IMR-90 (cell line): Measurements from ENCODE around the gene CNDP2. TPM values are rescaled to one million over a fixed set of nuclear protein-coding genes. Genes with fewer than 3 reads are reported as not detected.

Experiments used
- ATAC-seq: fragments of 200-7000 bp; cut with Tn5 transposase; 2 replicates; pipeline ENCODE4 v1.9.1; 2020; ENCODE audit warnings: low read depth, mild to moderate bottlenecking, moderate library complexity
- BruUV-seq: library from RNA; stranded (reverse); fragments of 400-500 nt; replicated peaks from 2 replicates; lab custom pipeline; 2021; lab: Mats Ljungman, UMichigan
- CTCF ChIA-PET: fragments of 300-600 bp; formaldehyde crosslinking; extraction: SDS; loops from one replicate; lab custom pipeline; 2021; ENCODE audit warnings: antibody characterized with exemption; lab: Yijun Ruan, JAX
- POLR2A ChIA-PET: fragments of 300-600 bp; sonication (Branson Sonifier 250); formaldehyde crosslinking; loops from one replicate; lab custom pipeline; 2022; ENCODE audit warnings: antibody characterized with exemption; ENCODE audit not compliant: unreplicated experiment; lab: Charles Lee
- DNase-seq: peaks from one replicate; pipeline ENCODE4 v3.0.0; 2013
- H2AFZ ChIP-seq: replicated peaks from 2 replicates; pipeline ENCODE3; 2013; ENCODE audit warnings: low read length, mild to moderate bottlenecking; ENCODE audit not compliant: poor library complexity
- H2AK5ac ChIP-seq: 2 replicates; pipeline ENCODE4 v1.6.1; 2013; ENCODE audit warnings: low read depth, low read length, inconsistent platforms
- H2AK9ac ChIP-seq: replicated peaks from 2 replicates; pipeline ENCODE3; 2013; ENCODE audit warnings: mild to moderate bottlenecking, low read depth, low read length, moderate library complexity; ENCODE audit not compliant: poor library complexity
- H2BK120ac ChIP-seq: 2 replicates; pipeline ENCODE4 v1.6.1; 2013; ENCODE audit warnings: low read depth, low read length, inconsistent platforms
- H2BK15ac ChIP-seq: 3 replicates; pipeline ENCODE4 v1.6.1; 2013; ENCODE audit warnings: low read depth, low read length, inconsistent platforms
- H2BK20ac ChIP-seq: 2 replicates; pipeline ENCODE4 v1.6.1; 2013; ENCODE audit warnings: low read depth, mild to moderate bottlenecking, inconsistent platforms, low read length, moderate library complexity
- H2BK5ac ChIP-seq: 2 replicates; pipeline ENCODE4 v1.6.1; 2013; ENCODE audit warnings: mild to moderate bottlenecking, low read depth, low read length, inconsistent platforms; ENCODE audit not compliant: poor library complexity, severe bottlenecking
- H3K14ac ChIP-seq: replicated peaks from 2 replicates; pipeline ENCODE4 v1.6.1; 2013; ENCODE audit warnings: low read depth, low read length, inconsistent platforms
- H3K18ac ChIP-seq: 2 replicates; pipeline ENCODE4 v1.6.1; 2013; ENCODE audit warnings: low read depth, low read length, control low read depth
- H3K23ac ChIP-seq: 2 replicates; pipeline ENCODE4 v1.6.1; 2013; ENCODE audit warnings: low read depth, low read length, inconsistent platforms
- H3K27ac ChIP-seq: 2 replicates; pipeline ENCODE4 v1.5.1; 2013; ENCODE audit warnings: mild to moderate bottlenecking, control low read depth, low read length; ENCODE audit not compliant: insufficient read depth
- H3K27me3 ChIP-seq: 2 replicates; pipeline ENCODE4 v1.6.1; 2013; ENCODE audit warnings: low read length; ENCODE audit not compliant: control insufficient read depth, insufficient read depth
- H3K36me3 ChIP-seq: 2 replicates; pipeline ENCODE4 v1.6.1; 2013; ENCODE audit warnings: low read length, mixed read lengths; ENCODE audit not compliant: control insufficient read depth, insufficient read depth
- H3K4ac ChIP-seq: 2 replicates; pipeline ENCODE4 v1.6.1; 2013; ENCODE audit warnings: low read depth, low read length, inconsistent platforms
- H3K4me1 ChIP-seq: 2 replicates; pipeline ENCODE4 v1.6.1; 2013; ENCODE audit warnings: low read length, mixed read lengths; ENCODE audit not compliant: control insufficient read depth, insufficient read depth
- H3K4me2 ChIP-seq: 2 replicates; pipeline ENCODE4 v1.6.1; 2013; ENCODE audit warnings: low read depth, mild to moderate bottlenecking, control low read depth, low read length, moderate library complexity
- H3K4me3 ChIP-seq: 2 replicates; pipeline ENCODE4 v1.5.1; 2013; ENCODE audit warnings: low read depth, mild to moderate bottlenecking, control low read depth, low read length, moderate library complexity; ENCODE audit not compliant: insufficient read depth
- H3K56ac ChIP-seq: 2 replicates; pipeline ENCODE4 v1.6.1; 2013; ENCODE audit warnings: low read length, inconsistent platforms; ENCODE audit not compliant: insufficient read depth; ENCODE audit errors: extremely low read depth
- H3K79me1 ChIP-seq, 2 experiments: 2 replicates each; pipeline ENCODE4 v1.6.1; 2013; ENCODE audit warnings: low read length in 2 of 2, inconsistent platforms in 1 of 2, low read depth in 1 of 2
- H3K9ac ChIP-seq: 2 replicates; pipeline ENCODE4 v1.6.1; 2013; ENCODE audit warnings: low read depth, low read length, control low read depth
- H3K9me1 ChIP-seq: 2 replicates; pipeline ENCODE4 v1.6.1; 2013; ENCODE audit warnings: low read length, inconsistent platforms; ENCODE audit not compliant: insufficient read depth
- H3K9me3 ChIP-seq: 2 replicates; pipeline ENCODE4 v1.6.1; 2013; ENCODE audit warnings: low read length; ENCODE audit not compliant: control insufficient read depth, insufficient read depth
- H4K20me1 ChIP-seq: 2 replicates; pipeline ENCODE4 v1.6.1; 2013; ENCODE audit warnings: low read length, inconsistent platforms; ENCODE audit not compliant: insufficient read depth
- H4K5ac ChIP-seq: 2 replicates; pipeline ENCODE4 v1.6.1; 2013; ENCODE audit warnings: mild to moderate bottlenecking, low read depth, low read length, control low read depth
- H4K8ac ChIP-seq, 2 experiments: 2 replicates each; pipeline ENCODE4 v1.6.1; 2013; ENCODE audit warnings: low read depth in 2 of 2, low read length in 2 of 2, control low read depth in 1 of 2, inconsistent platforms in 1 of 2
- H4K91ac ChIP-seq: 2 replicates; pipeline ENCODE4 v1.6.1; 2013; ENCODE audit warnings: low read depth, low read length, inconsistent platforms; ENCODE audit not compliant: insufficient read depth
- BHLHE40 ChIP-seq: fragments of 150-350 bp; IDR thresholded peaks from 2 replicates; pipeline ENCODE4 v1.6.1; 2016; ENCODE audit warnings: mild to moderate bottlenecking, low read depth, low read length
- CEBPB ChIP-seq: IDR thresholded peaks from 2 replicates; pipeline ENCODE4 v1.6.1; 2012; ENCODE audit warnings: low read depth, low read length, improper control_type of control experiment
- CHD1 ChIP-seq: IDR thresholded peaks from 2 replicates; pipeline ENCODE4 v1.6.1; 2012; ENCODE audit warnings: low read depth, low read length, improper control_type of control experiment
- CTCF ChIP-seq: conservative IDR thresholded peaks from 2 replicates; pipeline ENCODE4 v1.5.1; 2012; ENCODE audit warnings: mild to moderate bottlenecking, low read depth, low read length, improper control_type of control experiment
- FOS ChIP-seq: fragments of 150-350 bp; IDR thresholded peaks from 2 replicates; pipeline ENCODE4 v1.6.1; 2016; ENCODE audit warnings: low read depth, low read length
- MAFK ChIP-seq: IDR thresholded peaks from 2 replicates; pipeline ENCODE4 v1.6.1; 2012; ENCODE audit warnings: low read depth, low read length, improper control_type of control experiment
- MAZ ChIP-seq: IDR thresholded peaks from 2 replicates; pipeline ENCODE4 v1.6.1; 2012; ENCODE audit warnings: low read depth, mild to moderate bottlenecking, low read length, improper control_type of control experiment, moderate library complexity, borderline replicate concordance
- MXI1 ChIP-seq: IDR thresholded peaks from 2 replicates; pipeline ENCODE4 v1.6.1; 2012; ENCODE audit warnings: low read depth, mild to moderate bottlenecking, low read length, moderate library complexity, borderline replicate concordance
- NFE2L2 ChIP-seq: fragments of 150-350 bp; IDR thresholded peaks from 2 replicates; pipeline ENCODE4 v1.6.1; 2016; ENCODE audit warnings: low read depth, mild to moderate bottlenecking, low read length
- POLR2A ChIP-seq: IDR thresholded peaks from 2 replicates; pipeline ENCODE4 v1.6.1; 2012; ENCODE audit warnings: mild to moderate bottlenecking, low read depth, low read length
- RAD21 ChIP-seq: IDR thresholded peaks from 2 replicates; pipeline ENCODE4 v1.6.1; 2012; ENCODE audit warnings: low read length, improper control_type of control experiment
- RCOR1 ChIP-seq: IDR thresholded peaks from 2 replicates; pipeline ENCODE4 v1.6.1; 2012; ENCODE audit warnings: mild to moderate bottlenecking, low read length, improper control_type of control experiment; ENCODE audit not compliant: insufficient replicate concordance
- RFX5 ChIP-seq: IDR thresholded peaks from 2 replicates; pipeline ENCODE4 v1.8.0; 2012; ENCODE audit warnings: low read depth, mild to moderate bottlenecking, low read length, moderate library complexity
- SMC3 ChIP-seq: fragments of 150-350 bp; IDR thresholded peaks from 2 replicates; pipeline ENCODE4 v1.6.1; 2016; ENCODE audit warnings: low read depth, mild to moderate bottlenecking, antibody characterized with exemption, low read length, moderate library complexity
- WGBS, 2 experiments: methylation state at CpG; one replicate each; pipeline versions ENCODE4 v1.1.5 to v1.1.7; 2013; ENCODE audit warnings: missing lambda C conversion rate in 2 of 2; ENCODE audit not compliant: insufficient read length in 1 of 2; ENCODE audit errors: extremely low coverage in 2 of 2; 5-methylcytosine and 5-hydroxymethylcytosine counted together
- dilution Hi-C: fragments of 300-500 bp; cut with HindIII; formaldehyde crosslinking; loops from one replicate; pipeline ENCODE4 v1.14.3; 2018; ENCODE audit warnings: low sequenced_read_pairs; ENCODE audit not compliant: unreplicated experiment
- in situ Hi-C: fragments of 300-500 bp; cut with MboI; formaldehyde crosslinking; loops from 3 replicates; pipeline ENCODE4 v1.14.3; 2019; ENCODE audit warnings: low sequenced_read_pairs, inconsistent platforms, mixed read lengths
- intact Hi-C: fragments of 100-400 bp; cut with micrococcal nuclease; formaldehyde crosslinking; loops from 2 replicates; pipeline ENCODE4 v1.10.0; 2022
- polyA plus RNA-seq, 3 experiments: library from polyadenylated mRNA; depleted of rRNA; stranded (reverse); fragments of >200 nt; gene quantifications; 2 replicates each; pipeline ENCODE4 v1.2.3, GENCODE V29; 2012; ENCODE audit warnings: low replicate concordance in 1 of 3
- total RNA-seq: library from RNA; depleted of rRNA; stranded (reverse); fragments of >200 nt; gene quantifications from 2 replicates; pipeline ENCODE4 v1.2.3, GENCODE V29; 2012
- TF ChIP-seq, protein P1 (sequence below): fragments of 150-350 bp; IDR thresholded peaks from 2 replicates; pipeline ENCODE4 v1.6.1; 2017; ENCODE audit warnings: mild to moderate bottlenecking, antibody characterized with exemption, low read length, low read depth
- TF ChIP-seq, protein P2 (sequence below): fragments of 150-350 bp; IDR thresholded peaks from 2 replicates; pipeline ENCODE4 v1.6.1; 2016; ENCODE audit warnings: low read depth, mild to moderate bottlenecking, low read length, moderate library complexity, borderline replicate concordance

The CNDP2 gene
- total and polyA plus RNA-seq, 2 of the 4 experiments (the other 2 are of a cell fraction), result 52.0 to 67.9 TPM

- no peaks in the 10 kb centered on the region for H3K9me3 ChIP-seq
- intact Hi-C loops (no loop called here), dilution Hi-C loops (no loop called here), in situ Hi-C loops (no loop called here)
- no peak overlapping the region for H3K18ac ChIP-seq
- no peak overlapping the region for H2BK5ac ChIP-seq
- peaks cover 36% of the 10 kb centered on the region for H3K36me3 ChIP-seq
- no peak overlapping the region for H2AK9ac ChIP-seq
- H3K23ac ChIP-seq, result no peak overlapping the region
- TF ChIP-seq CEBPB (no peak), MXI1 (no peak), RCOR1 (no peak), FOS (no peak), MAFK (no peak), CTCF (no peak), POLR2A (no peak), BHLHE40 (no peak), RFX5 (no peak), MAZ (no peak), RAD21 (no peak), NFE2L2 (no peak), SMC3 (no peak), CHD1 (no peak)
- TF ChIP-seq, protein P1, sequence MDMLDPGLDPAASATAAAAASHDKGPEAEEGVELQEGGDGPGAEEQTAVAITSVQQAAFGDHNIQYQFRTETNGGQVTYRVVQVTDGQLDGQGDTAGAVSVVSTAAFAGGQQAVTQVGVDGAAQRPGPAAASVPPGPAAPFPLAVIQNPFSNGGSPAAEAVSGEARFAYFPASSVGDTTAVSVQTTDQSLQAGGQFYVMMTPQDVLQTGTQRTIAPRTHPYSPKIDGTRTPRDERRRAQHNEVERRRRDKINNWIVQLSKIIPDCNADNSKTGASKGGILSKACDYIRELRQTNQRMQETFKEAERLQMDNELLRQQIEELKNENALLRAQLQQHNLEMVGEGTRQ, result no peak
- TF ChIP-seq, protein P2, sequence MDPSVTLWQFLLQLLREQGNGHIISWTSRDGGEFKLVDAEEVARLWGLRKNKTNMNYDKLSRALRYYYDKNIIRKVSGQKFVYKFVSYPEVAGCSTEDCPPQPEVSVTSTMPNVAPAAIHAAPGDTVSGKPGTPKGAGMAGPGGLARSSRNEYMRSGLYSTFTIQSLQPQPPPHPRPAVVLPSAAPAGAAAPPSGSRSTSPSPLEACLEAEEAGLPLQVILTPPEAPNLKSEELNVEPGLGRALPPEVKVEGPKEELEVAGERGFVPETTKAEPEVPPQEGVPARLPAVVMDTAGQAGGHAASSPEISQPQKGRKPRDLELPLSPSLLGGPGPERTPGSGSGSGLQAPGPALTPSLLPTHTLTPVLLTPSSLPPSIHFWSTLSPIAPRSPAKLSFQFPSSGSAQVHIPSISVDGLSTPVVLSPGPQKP, result no peak
- H4K20me1 ChIP-seq, result no peaks in the 10 kb centered on the region
- H3K27ac ChIP-seq, result no peak overlapping the region
- DNase-seq (no peak), ATAC-seq (no peak)
- H4K91ac ChIP-seq, result no peak overlapping the region
- no peak overlapping the region for H2AFZ ChIP-seq
- H2BK120ac ChIP-seq, result no peak overlapping the region
- no peak overlapping the region for H2AK5ac ChIP-seq
- H3K14ac ChIP-seq, result no peak overlapping the region
- no peaks in the 10 kb centered on the region for H3K79me1 ChIP-seq
- no peak overlapping the region for H3K56ac ChIP-seq
- no peak overlapping the region for H3K4me3 ChIP-seq
- H3K9me1 ChIP-seq, result no peaks in the 10 kb centered on the region; the same call in 1 of the 2 replicates
- H3K4me1 ChIP-seq, result peaks cover 1% of the 10 kb centered on the region; the same call in 1 of the 2 replicates
- no peak overlapping the region for H2BK20ac ChIP-seq
- 80% methylated on average over 2 of the region's 15 CpGs; no CpG with 5 or more reads in 1 of the 2 experiments for WGBS, 2 experiments
- BruUV-seq, result no TSS peak
- H3K4me2 ChIP-seq, result no peak overlapping the region
- H4K5ac ChIP-seq, result no peak overlapping the region
- CTCF ChIA-PET, result no interaction called here
- no peak overlapping the region for H3K9ac ChIP-seq
- no peak overlapping the region for H3K4ac ChIP-seq
- H3K27me3 ChIP-seq, result no peaks in the 10 kb centered on the region
- H4K8ac ChIP-seq, result no peak overlapping the region
- POLR2A ChIA-PET, result no interaction called here
- no peak overlapping the region for H2BK15ac ChIP-seq
These were observed 25.0 kb downstream of the CNDP2 start for GRCh38 chr18:74521068-74521725.
